NOMO-1 (cell line): Measurements from ENCODE around the gene HSF5.

ENCODE experiments used
- DNase-seq, 2 experiments: peaks; one replicate each; lab custom pipeline; 2025; ENCODE audit not compliant: unreplicated experiment in 2 of 2; lab: John Stamatoyannopoulos, UW

The HSF5 gene

GRCh38 chr17:58373003-58373402, 115.2 kb downstream of the HSF5 start:
- DNase-seq, result no peak

- DNase-seq, result no peak
Measured at GRCh38 chr17:58371300-58371950, 116.8 kb downstream of the HSF5 start.

- no peak for DNase-seq
Measured at GRCh38 chr17:58370716-58371115, 117.5 kb downstream of the HSF5 start.

- DNase-seq, result no peak
Measured at GRCh38 chr17:58370309-58370708, 117.9 kb downstream of the HSF5 start.
